ENCODE data around the gene GNAT1. TPM values are rescaled to one million over a fixed set of nuclear protein-coding genes. Genes with fewer than 3 reads are reported as not detected.

Gene GNAT1
- total RNA-seq, 2 donors from 2014 or later = not detected

DNA sequence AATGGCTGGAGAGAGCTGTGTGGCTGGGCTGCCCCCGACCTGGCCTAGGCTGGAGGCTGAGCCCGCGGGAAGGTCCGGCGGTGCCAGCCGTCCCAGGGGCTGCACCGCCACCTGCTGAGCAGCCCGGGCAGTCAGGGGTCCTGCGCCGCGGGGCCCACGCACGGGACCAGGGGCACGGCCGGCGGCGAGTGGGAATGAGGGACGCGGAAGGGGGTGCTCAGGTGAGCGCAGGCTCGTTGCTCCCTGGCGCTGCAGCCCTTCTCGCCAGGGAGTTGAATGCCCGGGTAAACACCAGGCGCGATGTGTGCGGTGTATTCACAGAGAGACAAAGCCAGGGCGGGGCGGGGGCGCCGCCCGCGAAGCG lies 37.0 kb upstream of the GNAT1 start:
- Histone ChIP-seq H3K27me3 (replicated peaks; ENCODE audit: insufficient read depth) (no peaks in the 10 kb centered on the region), H3K4me3 (peak overlapping the region; percentile 53 to 66), H3K36me3 (no peaks in the 10 kb centered on the region), H3K4me1 (replicated peaks) (peaks cover 22% of the 10 kb centered on the region), H3K27ac (peak overlapping the region in 1 of 2 donors; percentile 83), H3K9me3 (no peaks in the 10 kb centered on the region)
- TF ChIP-seq POLR2A (IDR thresholded peaks at IDR 0.05) (peak; percentile 12), POLR2AphosphoS5 (IDR thresholded peaks at IDR 0.05) (no peak)
- TF ChIP-seq, protein P1, sequence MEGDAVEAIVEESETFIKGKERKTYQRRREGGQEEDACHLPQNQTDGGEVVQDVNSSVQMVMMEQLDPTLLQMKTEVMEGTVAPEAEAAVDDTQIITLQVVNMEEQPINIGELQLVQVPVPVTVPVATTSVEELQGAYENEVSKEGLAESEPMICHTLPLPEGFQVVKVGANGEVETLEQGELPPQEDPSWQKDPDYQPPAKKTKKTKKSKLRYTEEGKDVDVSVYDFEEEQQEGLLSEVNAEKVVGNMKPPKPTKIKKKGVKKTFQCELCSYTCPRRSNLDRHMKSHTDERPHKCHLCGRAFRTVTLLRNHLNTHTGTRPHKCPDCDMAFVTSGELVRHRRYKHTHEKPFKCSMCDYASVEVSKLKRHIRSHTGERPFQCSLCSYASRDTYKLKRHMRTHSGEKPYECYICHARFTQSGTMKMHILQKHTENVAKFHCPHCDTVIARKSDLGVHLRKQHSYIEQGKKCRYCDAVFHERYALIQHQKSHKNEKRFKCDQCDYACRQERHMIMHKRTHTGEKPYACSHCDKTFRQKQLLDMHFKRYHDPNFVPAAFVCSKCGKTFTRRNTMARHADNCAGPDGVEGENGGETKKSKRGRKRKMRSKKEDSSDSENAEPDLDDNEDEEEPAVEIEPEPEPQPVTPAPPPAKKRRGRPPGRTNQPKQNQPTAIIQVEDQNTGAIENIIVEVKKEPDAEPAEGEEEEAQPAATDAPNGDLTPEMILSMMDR (IDR thresholded peaks at IDR 0.05) = peak in 2 of 4 experiments; percentile 53 to 59
- DNase-seq (ENCODE audit: low spot score) = no peak
- intact Hi-C loops (cut with DNase I) = no loop called here
- WGBS = 7% methylated on average over 29 of the region's 34 CpGs

DNA sequence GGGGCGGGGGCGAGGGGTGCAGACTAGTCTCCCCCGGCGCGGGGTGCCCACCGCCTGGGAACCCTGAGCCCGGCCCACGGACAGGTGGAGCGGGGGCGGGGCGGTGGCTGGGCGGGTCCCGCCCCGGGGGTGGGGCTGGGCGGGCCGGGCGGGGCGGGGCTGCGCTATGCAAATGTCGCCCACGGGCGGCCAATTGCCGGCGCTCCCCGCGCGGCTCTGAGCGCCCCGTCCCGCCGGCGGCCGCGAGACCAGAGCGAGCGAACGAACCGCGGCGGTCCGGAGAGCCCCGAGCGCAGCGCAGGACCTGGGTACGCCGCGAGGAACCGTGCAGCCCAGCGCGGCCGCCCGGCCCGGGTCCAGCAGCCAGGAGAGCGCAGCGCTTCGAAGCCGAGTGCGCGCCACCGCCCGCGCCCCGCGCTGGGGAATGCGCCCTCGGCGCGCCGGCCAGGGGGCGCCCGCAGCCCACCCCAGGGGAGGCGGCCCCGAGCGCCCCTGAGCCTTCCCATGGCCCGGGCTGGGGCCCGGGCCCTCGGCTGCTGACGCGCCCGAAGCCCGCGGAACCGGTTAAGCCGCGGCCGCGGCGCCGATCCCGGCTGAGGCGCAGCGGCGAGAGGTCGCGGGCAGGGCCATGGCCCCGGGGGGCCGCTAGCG lies 36.4 kb upstream of the GNAT1 start, which contains the start of gene SEMA3F:
TSS of gene SEMA3F (plus strand) at position 485 of the 651 bp plus-strand sequence. CDS start 4,299 bp downstream, outside the sequence.
- Histone ChIP-seq H3K27me3 (replicated peaks; ENCODE audit: insufficient read depth) (no peaks in the 10 kb centered on the region), H3K27ac (peak within 1 kb of the TSS; percentile 83), H3K36me3 (no peaks in the 10 kb centered on the region), H3K9me3 (no peaks in the 10 kb centered on the region), H3K4me3 (peak within 1 kb of the TSS; percentile 53 to 66), H3K4me1 (replicated peaks) (peaks cover 22% of the 10 kb centered on the region)
- WGBS = under 1% methylated on average over 59 of the region's 98 CpGs
- TF ChIP-seq POLR2AphosphoS5 (IDR thresholded peaks at IDR 0.05) = peak; percentile 60
- TF ChIP-seq POLR2A (IDR thresholded peaks at IDR 0.05) = peak; percentile 93
- TF ChIP-seq, protein P1 (IDR thresholded peaks at IDR 0.05) = peak in 1 of 4 experiments; percentile 55
- DNase-seq (ENCODE audit: low spot score) = peak; percentile 72
- intact Hi-C loops (cut with DNase I) = no loop called here

DNA sequence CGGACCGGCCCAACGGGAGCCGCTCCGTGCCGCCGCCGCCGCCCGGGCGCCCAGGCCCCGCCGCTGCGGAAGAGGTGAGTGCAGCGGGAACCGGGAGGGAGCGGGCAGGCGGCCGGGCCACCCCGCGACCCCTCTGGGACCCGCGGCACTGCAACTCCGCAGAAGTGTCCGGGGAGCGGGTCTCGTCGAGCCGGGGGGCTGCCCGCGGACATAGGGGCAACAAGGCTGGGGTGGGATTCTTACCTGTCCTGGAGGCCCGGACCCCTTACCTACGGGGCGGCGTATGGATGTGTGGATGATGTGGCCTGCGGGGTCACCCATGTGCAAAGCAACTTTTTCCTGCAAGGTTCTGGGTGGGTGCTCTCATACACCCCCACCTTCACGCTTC lies 35.9 kb upstream of the GNAT1 start:
- intact Hi-C loops (cut with DNase I) = no loop called here
- no peak for DNase-seq (ENCODE audit: low spot score)

DNA sequence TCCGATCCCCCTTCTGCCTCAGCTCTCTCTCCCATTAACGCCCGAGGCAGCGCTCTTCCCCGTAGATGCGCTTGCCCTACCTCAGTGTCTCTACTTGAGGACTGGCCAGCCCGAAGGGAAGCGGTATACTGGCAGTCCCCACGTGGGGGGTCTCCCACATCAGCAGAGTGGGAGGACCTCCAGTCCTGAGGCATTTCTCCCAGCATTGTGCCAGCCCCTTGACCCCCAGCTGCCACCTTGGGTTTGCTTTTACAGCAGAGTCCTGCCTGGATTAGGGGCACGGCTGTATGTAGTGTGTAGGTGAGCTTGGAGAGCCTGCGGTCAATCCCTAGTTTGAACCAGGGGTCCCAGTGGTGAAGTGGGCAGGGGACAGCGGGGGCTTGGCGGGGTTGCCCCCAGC lies 35.5 kb upstream of the GNAT1 start:
- H3K36me3 ChIP-seq = no peaks in the 10 kb centered on the region
- no peaks in the 10 kb centered on the region for H3K9me3 ChIP-seq
- H3K4me1 ChIP-seq (replicated peaks) = peaks cover 28% of the 10 kb centered on the region
- WGBS = 14% methylated on average over 13 of the region's 13 CpGs
- DNase-seq (ENCODE audit: low spot score) = no peak
- no peaks in the 10 kb centered on the region for H3K27me3 ChIP-seq (replicated peaks; ENCODE audit: insufficient read depth)
- intact Hi-C loops (cut with DNase I) = no loop called here
- TF ChIP-seq, protein P1 (IDR thresholded peaks at IDR 0.05) = no peak
- TF ChIP-seq POLR2A (IDR thresholded peaks at IDR 0.05) (no peak), POLR2AphosphoS5 (IDR thresholded peaks at IDR 0.05) (no peak)
- peak overlapping the region; percentile 83 for H3K27ac ChIP-seq
- H3K4me3 ChIP-seq = peak overlapping the region; percentile 53 to 66

More for the DNA sequence above, 35.9 kb upstream of the GNAT1 start:
- WGBS = 4% methylated on average over 28 of the region's 37 CpGs
- H3K4me3 ChIP-seq = peak overlapping the region; percentile 53 to 66
- H3K27ac ChIP-seq = peak overlapping the region; percentile 83
- peaks cover 24% of the 10 kb centered on the region for H3K4me1 ChIP-seq (replicated peaks)
- H3K9me3 ChIP-seq = no peaks in the 10 kb centered on the region
- no peaks in the 10 kb centered on the region for H3K36me3 ChIP-seq
- H3K27me3 ChIP-seq (replicated peaks; ENCODE audit: insufficient read depth) = no peaks in the 10 kb centered on the region
- TF ChIP-seq POLR2A (IDR thresholded peaks at IDR 0.05) = no peak
- TF ChIP-seq POLR2AphosphoS5 (IDR thresholded peaks at IDR 0.05) = no peak
- TF ChIP-seq, protein P1 (IDR thresholded peaks at IDR 0.05) = no peak
